Adrenal gland (tissue), 19 donors: ENCODE results near the gene FAM110A. TPM values are rescaled to one million over a fixed set of nuclear protein-coding genes. Genes with fewer than 3 reads are reported as not detected.

Source experiments
- DNase-seq, 7 donors: peaks; one replicate each; pipeline ENCODE4 v3.0.0-alpha.2; 2019 to 2020
- H3K27ac ChIP-seq, 5 donors: fragments of 200-600 bp; sonication (generic) in 4 of 5; 1 replicate in 3 of 5; 2 replicates in 2 of 5; pipeline versions ENCODE4 v1.5.1 to v1.8.0; 2016 to 2020; ENCODE audit warnings: mild to moderate bottlenecking in 1 of 5
- H3K27me3 ChIP-seq: fragments of 200-600 bp; 2 replicates; pipeline ENCODE4 v1.8.0; 2021
- H3K36me3 ChIP-seq, 2 donors: fragments of 200-600 bp; replicated peaks in 1 of 2; 1 replicate in 1 of 2; 2 replicates in 1 of 2; pipeline versions ENCODE4 v1.5.1 to v1.8.0; 2018 to 2022
- H3K4me1 ChIP-seq, 2 donors: fragments of 200-600 bp; replicated peaks in 1 of 2; 1 replicate in 1 of 2; 2 replicates in 1 of 2; pipeline versions ENCODE4 v1.5.1 to v1.8.0; 2018 to 2021
- H3K4me3 ChIP-seq, 4 donors: fragments of 200-600 bp; sonication (generic) in 3 of 4; one replicate each; pipeline ENCODE4 v1.5.1; 2016 to 2018
- H3K9me3 ChIP-seq, 3 donors: fragments of 200-600 bp; sonication (generic) in 1 of 3; replicated peaks in 1 of 3; 1 replicate in 2 of 3; 2 replicates in 1 of 3; pipeline versions ENCODE4 v1.5.1 to v1.8.0; 2016 to 2021
- CTCF ChIP-seq, 6 experiments: fragments of 450-650 bp in 4 of 6; fragments of 200-600 bp in 2 of 6; sonication (generic) in 1 of 6; IDR thresholded peaks; 1 replicate in 5 of 6; 2 replicates in 1 of 6; pipeline versions ENCODE4 v1.5.1 to v1.8.0; 2016 to 2021; ENCODE audit warnings: antibody characterized with exemption in 6 of 6, mild to moderate bottlenecking in 2 of 6, moderate library complexity in 1 of 6
- POLR2A ChIP-seq, 2 donors: fragments of 450-650 bp; IDR thresholded peaks; one replicate each; pipeline ENCODE4 v1.6.1; 2017; ENCODE audit warnings: antibody characterized with exemption in 2 of 2, mild to moderate bottlenecking in 2 of 2, moderate library complexity in 1 of 2
- WGBS, 4 donors: extraction: QIAGEN DNeasy Blood & Tissue Kit in 2 of 4; methylation state at CpG; one replicate each; pipeline versions ENCODE4 v1.1.5 to v1.1.7; 2013 to 2017; 5-methylcytosine and 5-hydroxymethylcytosine counted together
- intact Hi-C, 2 donors: fragments of 100-400 bp; cut with DNase I; formaldehyde crosslinking; loops; one replicate each; pipeline versions ENCODE4 v1.14.1 to v1.15.0; 2022 to 2023
- long read RNA-seq, 10 donors: library from polyadenylated mRNA in 3 of 10; unstranded in 2 of 10; stranded (forward) in 1 of 10; transcript quantifications; one replicate each; pipeline ENCODE4 v2.0.0 and lab custom pipeline, GENCODE V29; 2021 to 2026
- polyA plus RNA-seq, 3 donors: library from polyadenylated mRNA; stranded (reverse); fragments of 200-250 nt in 2 of 3; fragments of 350-450 nt in 1 of 3; fragmentation: Illumina TruSeq in 1 of 3; extraction: RNeasy Lipid Tissue Mini Kit (QIAGEN cat#74804) in 1 of 3; gene quantifications; one replicate each; pipeline ENCODE4 v1.2.3, GENCODE V29; 2013 to 2014
- total RNA-seq, 9 donors: library from RNA; depleted of rRNA in 4 of 9; stranded (reverse); fragments of >200 nt in 4 of 9; fragments of 120-200 nt in 1 of 9; fragmentation: NEBNext Ultra II Directional in 1 of 9; extraction: Animal tissue kit (Norgen Biotek cat#: 25700) in 1 of 9; gene quantifications; one replicate each; pipeline versions ENCODE4 v1.1.0 to v1.2.4, GENCODE V29; 2013 to 2023
- donor health status: healthy with polysubstance abuse.
- donor health status: Bipolar disorder and iron deficiency.
- donor health status: DM: yes; HTN: yes; CAD: no.
- donor health status: DM: no; HTN: no; CAD: no.
- donor health status: DM: no; HTN: no; CAD: no.
- donor health status: DM: yes; HTN: yes; CAD: no.

The FAM110A gene
- total RNA-seq (10 to 100 TPM in 5 of 9 donors, 1 to 10 TPM in 4; 2.2 to 16.7 (median 10.3) TPM), polyA plus RNA-seq (1 to 10 TPM; 2.4 to 7.1 (median 6.2) TPM)
- long read RNA-seq, donor 1, partial matches to known transcripts = 0 of 3 reads
- long read RNA-seq, donor 1, other reads (novel, unspliced or antisense) = 0 of 3 reads
- long read RNA-seq, donor 2 = 0 reads
- long read RNA-seq, donor 3, partial matches to known transcripts = 0 of 1 reads
- long read RNA-seq, donor 3, other reads (novel, unspliced or antisense) = 0 of 1 reads
- long read RNA-seq, donor 4 = 0 reads
- long read RNA-seq, donor 5, transcript FAM110A-204 (2 exons, 1,809 nt) = major isoform, 13 of 16 reads
- long read RNA-seq, donor 5, partial matches to known transcripts = 0 of 16 reads
- long read RNA-seq, donor 5, other reads (novel, unspliced or antisense) = 2 of 16 reads
- long read RNA-seq, donor 6, partial matches to known transcripts = 2 of 5 reads
- long read RNA-seq, donor 6, other reads (novel, unspliced or antisense) = 0 of 5 reads
- long read RNA-seq, donor 7 = 0 reads
- long read RNA-seq, donor 8, partial matches to known transcripts = 10 of 14 reads
- long read RNA-seq, donor 8, other reads (novel, unspliced or antisense) = 0 of 14 reads
- long read RNA-seq, donor 9 = 0 reads
- long read RNA-seq, donor 10, partial matches to known transcripts = 6 of 8 reads
- long read RNA-seq, donor 10, other reads (novel, unspliced or antisense) = 0 of 8 reads

- peak; percentile 96 to 98 (median 97) for DNase-seq
- no peaks in the 10 kb centered on the region for H3K36me3 ChIP-seq
- H3K27ac ChIP-seq = peak within 1 kb of the TSS; percentile 52 to 90 (median 80)
- WGBS, 4 donors = 0 to 1% (median 0%) methylated on average over 12 to 64 of the region's 64 CpGs
- no peaks in the 10 kb centered on the region for H3K9me3 ChIP-seq
- H3K4me1 ChIP-seq = peaks cover 26 to 34% of the 10 kb centered on the region in 2 donors
- H3K27me3 ChIP-seq = no peaks in the 10 kb centered on the region
- no peak for TF ChIP-seq CTCF (IDR thresholded peaks at IDR 0.05)
- peak in 1 of 2 donors; percentile 27 for TF ChIP-seq POLR2A (IDR thresholded peaks at IDR 0.05)
- peak within 1 kb of the TSS in 3 of 4 donors; percentile 11 to 97 (median 72) for H3K4me3 ChIP-seq
- intact Hi-C loops = no loop called here
Measured at GRCh38 chr20:833450-834150, at the start of gene FAM110A. FAM110A (plus strand) TSS chr20:833715; CDS start chr20:844805, 11,090 bp downstream.

DNA sequence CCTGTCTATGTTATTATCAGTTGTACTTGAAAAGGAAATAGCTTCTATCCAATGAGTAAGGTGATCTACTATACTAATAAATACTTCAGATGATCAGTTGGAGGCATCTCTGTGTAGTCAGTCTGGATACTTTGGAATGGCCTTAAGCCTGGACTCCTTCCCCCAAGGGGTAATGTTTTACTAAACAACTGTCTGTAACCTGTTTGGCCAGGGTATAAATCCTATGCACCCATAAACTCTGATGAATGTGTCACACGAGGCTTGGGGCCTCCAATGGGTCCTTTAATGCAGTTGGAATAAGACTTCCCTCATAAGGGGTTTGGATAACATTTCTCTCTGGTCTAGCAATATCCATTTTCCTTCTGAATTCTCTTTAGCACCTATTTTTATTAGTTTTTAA lies 45.7 kb upstream of the FAM110A start:
- Histone ChIP-seq H3K4me3 (no peak overlapping the region), H3K36me3 (no peaks in the 10 kb centered on the region), H3K4me1 (no peaks in the 10 kb centered on the region), H3K27ac (no peak overlapping the region), H3K27me3 (peaks cover 3% of the 10 kb centered on the region), H3K9me3 (no peaks in the 10 kb centered on the region)
- no peak for DNase-seq
- TF ChIP-seq CTCF (IDR thresholded peaks at IDR 0.05) = no peak
- TF ChIP-seq POLR2A (IDR thresholded peaks at IDR 0.05) = no peak
- intact Hi-C loops = no loop called here
- WGBS, 4 donors = 19 to 41% (median 30%) methylated on average over 1 of the region's 1 CpG

DNA sequence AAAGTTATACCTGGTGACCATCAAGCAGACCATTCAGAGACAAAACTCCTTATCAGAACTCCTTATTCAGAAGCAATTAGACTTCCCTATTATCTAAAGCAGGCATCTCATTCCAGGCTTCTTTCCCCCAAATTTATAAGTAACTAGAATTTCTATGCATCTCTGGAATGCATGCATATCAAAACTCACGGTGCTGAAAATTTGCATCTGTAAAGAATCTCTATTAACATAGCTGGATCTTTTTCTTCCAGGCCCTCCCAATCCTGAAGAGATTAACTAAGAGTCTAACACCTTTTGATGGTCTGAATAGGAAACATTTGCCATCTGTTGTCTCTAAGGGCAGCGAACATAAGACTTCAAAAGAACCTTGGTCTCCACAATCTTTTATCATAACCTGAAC lies 42.5 kb upstream of the FAM110A start:
- 46 to 59% (median 53%) methylated on average over 2 of the region's 2 CpGs for WGBS, 4 donors
- no peaks in the 10 kb centered on the region for H3K9me3 ChIP-seq
- no peaks in the 10 kb centered on the region for H3K4me1 ChIP-seq
- TF ChIP-seq CTCF (IDR thresholded peaks at IDR 0.05) (no peak), POLR2A (IDR thresholded peaks at IDR 0.05) (no peak)
- H3K4me3 ChIP-seq = no peak overlapping the region
- no peak overlapping the region for H3K27ac ChIP-seq
- H3K36me3 ChIP-seq = no peaks in the 10 kb centered on the region
- no peak for DNase-seq
- intact Hi-C loops = no loop called here
- peaks cover 3% of the 10 kb centered on the region for H3K27me3 ChIP-seq

GRCh38 chr20:792248-792647 lies 41.3 kb upstream of the FAM110A start:
- no peaks in the 10 kb centered on the region for H3K4me1 ChIP-seq
- no peaks in the 10 kb centered on the region for H3K9me3 ChIP-seq
- H3K4me3 ChIP-seq = no peak overlapping the region
- H3K27ac ChIP-seq = no peak overlapping the region
- H3K27me3 ChIP-seq = peaks cover 3% of the 10 kb centered on the region
- DNase-seq = no peak
- intact Hi-C loops = no loop called here
- TF ChIP-seq POLR2A (IDR thresholded peaks at IDR 0.05) (no peak), CTCF (IDR thresholded peaks at IDR 0.05) (no peak)
- no peaks in the 10 kb centered on the region for H3K36me3 ChIP-seq
- WGBS, 4 donors = 83 to 92% (median 91%) methylated on average over 16 to 18 of the region's 18 CpGs
